Skeletal muscle tissue (tissue), 4 donors: Measurements from ENCODE around the gene ASIC4. TPM values are rescaled to one million over a fixed set of nuclear protein-coding genes. Genes with fewer than 3 reads are reported as not detected.

Experiments used
- H3K27ac ChIP-seq: one replicate; pipeline ENCODE4 v1.7.0; 2013; ENCODE audit warnings: mild to moderate bottlenecking, low read depth, low read length, inconsistent platforms
- H3K27me3 ChIP-seq, 3 donors: one replicate each; pipeline ENCODE4 v1.7.0; 2013; ENCODE audit warnings: low read length in 3 of 3; ENCODE audit not compliant: control insufficient read depth in 3 of 3, insufficient read depth in 3 of 3
- H3K36me3 ChIP-seq, 3 donors: one replicate each; pipeline ENCODE4 v1.7.0; 2013; ENCODE audit warnings: low read length in 3 of 3; ENCODE audit not compliant: control insufficient read depth in 3 of 3, insufficient read depth in 3 of 3
- H3K4me1 ChIP-seq, 3 donors: one replicate each; pipeline ENCODE4 v1.7.0; 2013; ENCODE audit warnings: low read length in 3 of 3, mild to moderate bottlenecking in 3 of 3; ENCODE audit not compliant: control insufficient read depth in 3 of 3, insufficient read depth in 3 of 3
- H3K4me3 ChIP-seq, 3 donors: one replicate each; pipeline ENCODE4 v1.7.0; 2013; ENCODE audit warnings: low read length in 3 of 3
- H3K9ac ChIP-seq, 3 donors: one replicate each; pipeline ENCODE4 v1.7.0; 2013; ENCODE audit warnings: low read length in 3 of 3, mild to moderate bottlenecking in 3 of 3, moderate library complexity in 2 of 3, low read depth in 1 of 3
- H3K9me3 ChIP-seq, 3 donors: one replicate each; pipeline ENCODE4 v1.7.0; 2013; ENCODE audit warnings: low read length in 3 of 3; ENCODE audit not compliant: control insufficient read depth in 3 of 3
- total RNA-seq: library from RNA; depleted of rRNA; stranded (reverse); fragments of >200 nt; gene quantifications from one replicate; pipeline ENCODE4 v1.2.3, GENCODE V29; 2014
- donor health status: Osteomylitis.

The ASIC4 gene
- total RNA-seq, 1 donor from 2014 or later: not detected

- Histone ChIP-seq H3K27ac (no peak overlapping the region), H3K36me3 (peaks cover 54 to 68% (median 67%) of the 10 kb centered on the region in 3 donors), H3K4me3 (no peak overlapping the region), H3K9me3 (no peaks in the 10 kb centered on the region), H3K9ac (no peak overlapping the region), H3K27me3 (peaks cover 0 to 10% (median 9%) of the 10 kb centered on the region in 3 donors), H3K4me1 (peaks cover 3 to 7% (median 3%) of the 10 kb centered on the region in 3 donors)
Measured at GRCh38 chr2:219480004-219480403, 34.3 kb upstream of the ASIC4 start.

DNA sequence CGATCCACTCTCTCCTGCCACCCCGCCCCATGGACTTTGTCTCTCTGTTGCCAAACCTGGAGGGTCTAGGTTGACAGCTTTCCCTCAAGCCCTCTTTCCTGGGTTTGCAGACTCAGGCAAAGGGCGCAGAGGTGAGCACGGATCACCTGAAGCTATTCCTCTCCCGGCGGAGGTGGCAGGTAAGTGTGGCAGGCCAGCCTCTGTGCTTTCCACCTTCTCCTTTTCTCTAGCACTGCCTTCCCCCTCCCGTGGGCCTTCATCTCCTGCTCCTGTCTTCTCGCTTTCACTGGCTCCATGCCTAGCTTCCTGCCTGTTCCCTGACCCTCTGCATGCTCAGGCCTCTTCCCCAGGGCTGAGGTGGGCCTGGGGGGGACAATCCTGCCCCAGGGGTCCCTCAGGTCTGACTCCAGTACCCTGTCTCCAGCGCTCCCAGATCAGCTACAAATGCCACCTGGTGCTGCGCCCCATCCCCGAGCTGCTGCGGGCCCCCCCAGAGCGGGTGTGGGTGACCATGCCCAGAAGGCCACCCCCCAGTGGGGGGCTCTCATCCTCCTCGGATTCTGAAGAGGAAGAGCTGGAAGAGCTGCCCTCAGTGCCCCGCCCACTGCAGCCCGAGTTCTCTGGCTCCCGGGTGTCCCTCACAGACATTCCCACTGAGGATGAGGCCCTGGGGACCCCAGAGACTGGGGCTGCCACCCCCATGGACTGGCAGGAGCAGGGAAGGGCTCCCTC, 31.4 kb upstream of the ASIC4 start:
- Histone ChIP-seq H3K4me1 (peaks cover 17 to 21% (median 19%) of the 10 kb centered on the region in 3 donors), H3K27me3 (peaks cover 0 to 27% (median 9%) of the 10 kb centered on the region in 3 donors), H3K4me3 (no peak overlapping the region), H3K9me3 (no peaks in the 10 kb centered on the region), H3K27ac (no peak overlapping the region), H3K9ac (peak overlapping the region in 1 of 3 donors; percentile 40), H3K36me3 (peaks cover 49 to 70% (median 63%) of the 10 kb centered on the region in 3 donors)

DNA sequence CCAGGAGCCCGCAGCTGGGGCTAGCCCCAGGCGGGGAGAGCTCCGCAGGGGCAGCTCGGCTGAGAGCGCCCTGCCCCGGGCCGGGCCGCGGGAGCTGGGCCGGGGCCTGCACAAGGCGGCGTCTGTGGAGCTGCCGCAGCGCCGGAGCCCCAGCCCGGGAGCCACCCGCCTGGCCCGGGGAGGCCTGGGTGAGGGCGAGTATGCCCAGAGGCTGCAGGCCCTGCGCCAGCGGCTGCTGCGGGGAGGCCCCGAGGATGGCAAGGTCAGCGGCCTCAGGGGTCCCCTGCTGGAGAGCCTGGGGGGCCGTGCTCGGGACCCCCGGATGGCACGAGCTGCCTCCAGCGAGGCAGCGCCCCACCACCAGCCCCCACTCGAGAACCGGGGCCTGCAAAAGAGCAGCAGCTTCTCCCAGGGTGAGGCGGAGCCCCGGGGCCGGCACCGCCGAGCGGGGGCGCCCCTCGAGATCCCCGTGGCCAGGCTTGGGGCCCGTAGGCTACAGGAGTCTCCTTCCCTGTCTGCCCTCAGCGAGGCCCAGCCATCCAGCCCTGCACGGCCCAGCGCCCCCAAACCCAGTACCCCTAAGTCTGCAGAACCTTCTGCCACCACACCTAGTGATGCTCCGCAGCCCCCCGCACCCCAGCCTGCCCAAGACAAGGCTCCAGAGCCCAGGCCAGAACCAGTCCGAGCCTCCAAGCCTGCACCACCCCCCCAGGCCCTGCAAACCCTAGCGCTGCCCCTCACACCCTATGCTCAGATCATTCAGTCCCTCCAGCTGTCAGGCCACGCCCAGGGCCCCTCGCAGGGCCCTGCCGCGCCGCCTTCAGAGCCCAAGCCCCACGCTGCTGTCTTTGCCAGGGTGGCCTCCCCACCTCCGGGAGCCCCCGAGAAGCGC, 30.6 kb upstream of the ASIC4 start:
- Histone ChIP-seq H3K4me3 (no peak overlapping the region), H3K27ac (no peak overlapping the region), H3K27me3 (peaks cover 0 to 27% (median 13%) of the 10 kb centered on the region in 3 donors), H3K36me3 (peaks cover 52 to 70% (median 68%) of the 10 kb centered on the region in 3 donors), H3K4me1 (peaks cover 19 to 21% (median 19%) of the 10 kb centered on the region in 3 donors), H3K9me3 (no peaks in the 10 kb centered on the region), H3K9ac (peak overlapping the region in 1 of 3 donors; percentile 60)

DNA sequence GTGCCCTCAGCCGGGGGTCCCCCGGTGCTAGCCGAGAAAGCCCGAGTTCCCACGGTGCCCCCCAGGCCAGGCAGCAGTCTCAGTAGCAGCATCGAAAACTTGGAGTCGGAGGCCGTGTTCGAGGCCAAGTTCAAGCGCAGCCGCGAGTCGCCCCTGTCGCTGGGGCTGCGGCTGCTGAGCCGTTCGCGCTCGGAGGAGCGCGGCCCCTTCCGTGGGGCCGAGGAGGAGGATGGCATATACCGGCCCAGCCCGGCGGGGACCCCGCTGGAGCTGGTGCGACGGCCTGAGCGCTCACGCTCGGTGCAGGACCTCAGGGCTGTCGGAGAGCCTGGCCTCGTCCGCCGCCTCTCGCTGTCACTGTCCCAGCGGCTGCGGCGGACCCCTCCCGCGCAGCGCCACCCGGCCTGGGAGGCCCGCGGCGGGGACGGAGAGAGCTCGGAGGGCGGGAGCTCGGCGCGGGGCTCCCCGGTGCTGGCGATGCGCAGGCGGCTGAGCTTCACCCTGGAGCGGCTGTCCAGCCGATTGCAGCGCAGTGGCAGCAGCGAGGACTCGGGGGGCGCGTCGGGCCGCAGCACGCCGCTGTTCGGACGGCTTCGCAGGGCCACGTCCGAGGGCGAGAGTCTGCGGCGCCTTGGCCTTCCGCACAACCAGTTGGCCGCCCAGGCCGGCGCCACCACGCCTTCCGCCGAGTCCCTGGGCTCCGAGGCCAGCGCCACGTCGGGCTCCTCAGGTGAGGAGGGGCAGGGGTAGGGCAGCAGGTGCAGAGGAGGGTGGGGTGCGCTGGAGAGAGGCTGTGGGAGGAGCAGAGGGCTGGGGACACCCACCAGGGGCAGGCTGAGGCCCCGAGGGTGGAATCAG, 29.7 kb upstream of the ASIC4 start:
- Histone ChIP-seq H3K36me3 (peaks cover 49 to 66% (median 64%) of the 10 kb centered on the region in 3 donors), H3K27me3 (peaks cover 0 to 27% (median 13%) of the 10 kb centered on the region in 3 donors), H3K9ac (peak overlapping the region in 1 of 3 donors; percentile 60), H3K4me3 (no peak overlapping the region), H3K9me3 (no peaks in the 10 kb centered on the region), H3K4me1 (peaks cover 19 to 22% (median 21%) of the 10 kb centered on the region in 3 donors), H3K27ac (no peak overlapping the region)

- Histone ChIP-seq H3K27me3 (peaks cover 0 to 27% (median 13%) of the 10 kb centered on the region in 3 donors), H3K4me3 (no peak overlapping the region), H3K9ac (peak overlapping the region in 1 of 3 donors; percentile 40), H3K36me3 (peaks cover 43 to 66% (median 64%) of the 10 kb centered on the region in 3 donors), H3K9me3 (no peaks in the 10 kb centered on the region), H3K4me1 (peaks cover 19 to 25% (median 22%) of the 10 kb centered on the region in 3 donors), H3K27ac (no peak overlapping the region)
Measured at GRCh38 chr2:219485201-219485580, 29.1 kb upstream of the ASIC4 start.

- H3K36me3 ChIP-seq: peaks cover 39 to 65% (median 64%) of the 10 kb centered on the region in 3 donors
- H3K4me3 ChIP-seq: no peak overlapping the region
- peaks cover 0 to 27% (median 13%) of the 10 kb centered on the region in 3 donors for H3K27me3 ChIP-seq
- H3K9me3 ChIP-seq: no peaks in the 10 kb centered on the region
- peaks cover 19 to 25% (median 22%) of the 10 kb centered on the region in 3 donors for H3K4me1 ChIP-seq
- peak overlapping the region in 1 of 3 donors; percentile 45 for H3K9ac ChIP-seq
- H3K27ac ChIP-seq: no peak overlapping the region
Measured at GRCh38 chr2:219486380-219486959, 27.8 kb upstream of the ASIC4 start.

GRCh38 chr2:219488149-219488843, 26.0 kb upstream of the ASIC4 start:
- Histone ChIP-seq H3K9ac (no peak overlapping the region), H3K4me3 (no peak overlapping the region), H3K27me3 (peaks cover 0 to 34% (median 8%) of the 10 kb centered on the region in 3 donors), H3K27ac (no peak overlapping the region), H3K9me3 (no peaks in the 10 kb centered on the region), H3K36me3 (peaks cover 37 to 68% (median 64%) of the 10 kb centered on the region in 3 donors), H3K4me1 (peaks cover 19 to 25% (median 22%) of the 10 kb centered on the region in 3 donors)

GRCh38 chr2:219488844-219489194, 25.5 kb upstream of the ASIC4 start:
- Histone ChIP-seq H3K4me3 (no peak overlapping the region), H3K9ac (no peak overlapping the region), H3K27me3 (peaks cover 0 to 29% (median 7%) of the 10 kb centered on the region in 3 donors), H3K4me1 (peaks cover 19 to 25% (median 22%) of the 10 kb centered on the region in 3 donors), H3K9me3 (no peaks in the 10 kb centered on the region), H3K27ac (no peak overlapping the region), H3K36me3 (peaks cover 40 to 71% (median 64%) of the 10 kb centered on the region in 3 donors)
